Right lobe of liver (tissue), 4 donors: ENCODE data around the gene RPP25L.

Experiments
- CTCF ChIP-seq, 4 donors: fragments of 200-600 bp in 3 of 4; fragments of 450-650 bp in 1 of 4; IDR thresholded peaks; one replicate each; pipeline versions ENCODE4 v1.5.1 to v1.8.0; 2016 to 2022; ENCODE audit warnings: antibody characterized with exemption in 4 of 4, mild to moderate bottlenecking in 2 of 4
- POLR2A ChIP-seq: fragments of 450-650 bp; IDR thresholded peaks from one replicate; pipeline ENCODE4 v1.6.1; 2017; ENCODE audit warnings: antibody characterized with exemption, mild to moderate bottlenecking
- donor health status: DM: no; HTN: no; CAD: no.
- donor health status: DM: no; HTN: no; CAD: no.
- donor health status: DM: no; HTN: yes; CAD: no.

- no peak for TF ChIP-seq CTCF (IDR thresholded peaks at IDR 0.05)
- no peak for TF ChIP-seq POLR2A
Measured at GRCh38 chr9:34566972-34567371, 44.9 kb downstream of the RPP25L start.
